Loucy (cell line): Measurements from ENCODE around the gene USP22.
"Not testable (repeated sequence)": the region's sequence is repeated elsewhere in the genome, so short reads cannot be mapped to it uniquely, and the experiment has no call there.

Source experiments
- H2AFZ ChIP-seq: fragments of 200-600 bp; sonication (generic); 2 replicates; pipeline ENCODE4 v1.6.0; 2016; ENCODE audit warnings: antibody characterized with exemption, mild to moderate bottlenecking, low read length, moderate library complexity
- H3F3A ChIP-seq: fragments of 200-600 bp; 2 replicates; pipeline ENCODE4 v1.6.0; 2016; ENCODE audit warnings: antibody characterized with exemption, low read depth, mild to moderate bottlenecking
- H3K27me3 ChIP-seq: fragments of 200-600 bp; sonication (generic); 2 replicates; pipeline ENCODE4 v1.6.1; 2014; ENCODE audit warnings: low read length, mild to moderate bottlenecking; ENCODE audit not compliant: insufficient read depth, poor library complexity, severe bottlenecking
- H3K36me3 ChIP-seq: fragments of 200-600 bp; sonication (generic); 2 replicates; pipeline ENCODE4 v1.6.1; 2016; ENCODE audit warnings: low read length; ENCODE audit not compliant: insufficient read depth
- H3K4me1 ChIP-seq: fragments of 200-600 bp; sonication (generic); 2 replicates; pipeline ENCODE4 v1.5.1; 2014; ENCODE audit warnings: low read length, mild to moderate bottlenecking; ENCODE audit not compliant: insufficient read depth, poor library complexity, severe bottlenecking
- H3K4me2 ChIP-seq: fragments of 200-600 bp; sonication (generic); 2 replicates; pipeline ENCODE4 v1.6.0; 2014; ENCODE audit warnings: antibody characterized with exemption, low read length, low read depth, mild to moderate bottlenecking; ENCODE audit not compliant: poor library complexity, severe bottlenecking
- H3K4me3 ChIP-seq: fragments of 200-600 bp; sonication (generic); 2 replicates; pipeline ENCODE4 v1.5.1; 2014; ENCODE audit warnings: low read length, mild to moderate bottlenecking, mixed read lengths; ENCODE audit not compliant: poor library complexity, severe bottlenecking
- H3K79me2 ChIP-seq: fragments of 200-600 bp; sonication (generic); 2 replicates; pipeline ENCODE4 v1.6.1; 2014; ENCODE audit warnings: low read length; ENCODE audit not compliant: insufficient read depth
- H3K9ac ChIP-seq: fragments of 200-600 bp; sonication (generic); 2 replicates; pipeline ENCODE4 v1.6.0; 2014; ENCODE audit warnings: mild to moderate bottlenecking, low read depth, low read length, moderate library complexity; ENCODE audit not compliant: poor library complexity, severe bottlenecking
- H3K9me2 ChIP-seq: fragments of 200-600 bp; sonication (generic); replicated peaks from 2 replicates; pipeline ENCODE4 v1.6.1; 2016; ENCODE audit warnings: low read depth, low read length, mixed read lengths
- H3K9me3 ChIP-seq: fragments of 200-600 bp; sonication (generic); 2 replicates; pipeline ENCODE4 v1.6.1; 2014; ENCODE audit warnings: mild to moderate bottlenecking, antibody characterized with exemption, low read length, low read depth; ENCODE audit not compliant: insufficient read depth
- H4K20me1 ChIP-seq: fragments of 200-600 bp; sonication (generic); 2 replicates; pipeline ENCODE4 v1.6.0; 2014; ENCODE audit warnings: antibody characterized with exemption, low read length, mild to moderate bottlenecking; ENCODE audit not compliant: insufficient read depth, poor library complexity, severe bottlenecking
- EZH2phosphoT487 ChIP-seq: fragments of 200-600 bp; IDR thresholded peaks from 2 replicates; pipeline ENCODE4 v1.6.1; 2018; ENCODE audit warnings: antibody characterized with exemption, mild to moderate bottlenecking, moderate library complexity, borderline replicate concordance
- TF ChIP-seq, protein P1 (sequence below): fragments of 200-600 bp; sonication (generic); conservative IDR thresholded peaks from 2 replicates; pipeline ENCODE4 v1.5.1; 2014; ENCODE audit warnings: mild to moderate bottlenecking, antibody characterized with exemption, low read length

Gene USP22

DNA sequence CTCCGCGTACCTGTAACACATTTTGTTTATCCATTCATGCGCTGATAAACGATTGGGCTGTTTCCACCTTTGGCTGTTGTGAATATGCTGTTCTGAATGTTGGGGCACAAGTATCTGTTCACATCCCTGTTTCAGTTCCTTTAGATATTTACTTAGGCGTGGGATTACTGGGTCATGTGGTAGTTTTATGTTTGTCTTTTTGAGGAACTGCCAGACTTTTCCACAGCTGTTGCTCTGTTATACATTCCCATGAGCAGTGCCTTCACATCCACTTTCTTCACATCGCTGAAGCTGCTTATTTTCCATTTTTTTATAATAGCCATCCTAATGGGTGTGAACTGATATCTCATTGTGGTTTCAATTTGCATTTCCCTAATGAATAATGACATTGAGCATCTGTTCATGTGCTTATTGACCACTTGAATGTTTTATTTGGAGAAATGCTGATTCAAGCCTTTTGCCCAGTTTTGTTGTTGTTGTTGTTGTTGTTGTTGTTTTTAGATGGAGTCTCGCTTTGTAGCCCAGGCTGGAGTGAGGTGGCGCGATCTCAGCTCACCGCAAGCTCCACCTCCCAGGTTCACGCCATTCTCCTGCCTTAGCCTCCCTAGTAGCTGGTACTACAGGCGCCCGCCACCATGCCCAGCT, 65.1 kb downstream of the USP22 start:
- not testable (repeated sequence) for H3K9me2 ChIP-seq, H3F3A ChIP-seq, H2AFZ ChIP-seq, H4K20me1 ChIP-seq, H3K9ac ChIP-seq, H3K4me2 ChIP-seq, H3K4me1 ChIP-seq, H3K9me3 ChIP-seq, H3K4me3 ChIP-seq, H3K27me3 ChIP-seq, H3K79me2 ChIP-seq, H3K36me3 ChIP-seq

DNA sequence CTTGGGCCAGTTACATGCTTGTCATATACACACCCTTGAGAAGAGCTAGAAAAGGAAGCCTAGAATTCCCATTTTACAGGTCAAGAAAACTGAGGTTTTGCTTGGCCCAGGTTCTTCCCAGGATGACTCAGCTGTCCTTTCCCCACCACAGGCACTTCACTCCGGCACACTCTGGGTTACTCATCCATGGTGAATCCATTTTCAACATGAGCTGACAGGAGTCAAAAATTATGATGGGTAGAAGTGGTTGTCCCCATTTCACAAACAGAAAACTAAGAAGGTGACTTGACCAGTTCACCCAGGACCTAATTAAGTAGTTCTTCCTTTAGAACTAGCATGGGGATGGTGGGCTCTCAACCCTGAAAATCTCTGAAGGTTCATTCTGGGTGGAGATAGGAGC, 67.2 kb downstream of the USP22 start:
- Histone ChIP-seq H2AFZ (no peak overlapping the region), H3K4me3 (no peak overlapping the region), H3K9me2 (no peaks in the 10 kb centered on the region), H3K36me3 (no peaks in the 10 kb centered on the region), H3F3A (no peaks in the 10 kb centered on the region), H3K27me3 (no peaks in the 10 kb centered on the region), H3K4me1 (no peaks in the 10 kb centered on the region), H4K20me1 (no peaks in the 10 kb centered on the region), H3K4me2 (no peak overlapping the region), H3K79me2 (no peaks in the 10 kb centered on the region), H3K9ac (no peak overlapping the region), H3K9me3 (no peaks in the 10 kb centered on the region)
- TF ChIP-seq, protein P1, sequence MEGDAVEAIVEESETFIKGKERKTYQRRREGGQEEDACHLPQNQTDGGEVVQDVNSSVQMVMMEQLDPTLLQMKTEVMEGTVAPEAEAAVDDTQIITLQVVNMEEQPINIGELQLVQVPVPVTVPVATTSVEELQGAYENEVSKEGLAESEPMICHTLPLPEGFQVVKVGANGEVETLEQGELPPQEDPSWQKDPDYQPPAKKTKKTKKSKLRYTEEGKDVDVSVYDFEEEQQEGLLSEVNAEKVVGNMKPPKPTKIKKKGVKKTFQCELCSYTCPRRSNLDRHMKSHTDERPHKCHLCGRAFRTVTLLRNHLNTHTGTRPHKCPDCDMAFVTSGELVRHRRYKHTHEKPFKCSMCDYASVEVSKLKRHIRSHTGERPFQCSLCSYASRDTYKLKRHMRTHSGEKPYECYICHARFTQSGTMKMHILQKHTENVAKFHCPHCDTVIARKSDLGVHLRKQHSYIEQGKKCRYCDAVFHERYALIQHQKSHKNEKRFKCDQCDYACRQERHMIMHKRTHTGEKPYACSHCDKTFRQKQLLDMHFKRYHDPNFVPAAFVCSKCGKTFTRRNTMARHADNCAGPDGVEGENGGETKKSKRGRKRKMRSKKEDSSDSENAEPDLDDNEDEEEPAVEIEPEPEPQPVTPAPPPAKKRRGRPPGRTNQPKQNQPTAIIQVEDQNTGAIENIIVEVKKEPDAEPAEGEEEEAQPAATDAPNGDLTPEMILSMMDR, result no peak

DNA sequence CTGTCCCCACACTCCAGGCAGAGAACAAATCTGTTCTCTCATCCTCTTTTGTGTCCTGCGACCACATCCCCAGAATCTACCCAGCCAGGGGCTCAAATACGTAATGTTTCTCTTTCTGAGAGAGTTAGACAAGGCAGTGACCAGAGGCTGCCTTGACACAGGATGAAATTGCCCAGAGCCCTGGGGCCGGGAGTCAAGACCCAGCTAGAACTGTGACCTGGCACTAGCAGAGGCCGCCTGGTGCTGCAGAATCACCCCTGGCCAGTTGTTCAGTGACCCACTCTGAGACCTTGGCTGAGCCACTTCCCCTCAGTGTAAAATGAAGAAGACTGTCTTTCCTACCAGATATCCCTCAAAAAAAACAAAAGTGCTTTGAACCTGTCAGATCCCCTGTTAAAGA, 72.5 kb downstream of the USP22 start:
- Histone ChIP-seq H3K4me1 (no peaks in the 10 kb centered on the region), H3K9me3 (no peaks in the 10 kb centered on the region), H3K79me2 (no peaks in the 10 kb centered on the region), H3K9me2 (no peaks in the 10 kb centered on the region), H3K27me3 (no peaks in the 10 kb centered on the region), H4K20me1 (no peaks in the 10 kb centered on the region), H3F3A (no peaks in the 10 kb centered on the region), H3K4me3 (no peak overlapping the region), H3K36me3 (no peaks in the 10 kb centered on the region), H3K9ac (no peak overlapping the region), H2AFZ (no peak overlapping the region), H3K4me2 (no peak overlapping the region)
- TF ChIP-seq, protein P1, result no peak
- no peak for TF ChIP-seq EZH2phosphoT487

DNA sequence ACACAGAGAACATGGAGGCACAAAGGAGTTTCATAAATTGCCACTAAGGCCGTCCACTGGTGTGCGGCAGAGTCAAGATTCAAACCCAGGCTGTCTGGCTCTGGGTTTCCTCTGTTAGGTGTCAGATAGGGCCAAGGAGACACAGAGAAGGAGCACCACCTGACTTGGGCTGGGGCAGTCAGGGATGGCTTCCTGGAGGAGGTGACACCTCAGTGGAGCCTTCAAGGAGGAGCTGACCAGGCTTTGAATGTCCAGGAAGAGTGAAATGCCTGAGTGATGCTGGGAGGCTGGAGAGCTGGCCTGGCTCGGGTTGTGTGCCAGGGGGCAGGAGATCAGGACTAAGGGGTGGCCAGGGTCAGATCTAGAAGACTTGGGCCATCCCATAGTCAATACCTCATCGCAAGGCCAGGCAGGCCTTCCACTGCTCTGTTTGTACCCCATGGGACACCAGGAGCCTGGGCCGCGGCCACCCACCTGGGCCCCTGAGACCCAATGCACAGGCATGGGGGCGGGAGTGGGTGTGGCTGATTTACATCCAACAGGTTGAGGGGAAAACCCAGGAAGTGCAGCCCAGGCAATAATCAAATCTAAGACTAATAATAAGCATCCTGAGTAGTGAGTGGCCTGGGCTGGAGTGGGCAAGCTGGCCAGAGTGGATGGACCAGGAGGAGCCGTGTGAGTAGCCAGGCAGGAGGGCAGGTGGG, 73.7 kb downstream of the USP22 start:
- Histone ChIP-seq H3K36me3 (no peaks in the 10 kb centered on the region), H3K4me3 (no peak overlapping the region), H3F3A (no peaks in the 10 kb centered on the region), H3K79me2 (no peaks in the 10 kb centered on the region), H3K4me1 (no peaks in the 10 kb centered on the region), H4K20me1 (no peaks in the 10 kb centered on the region), H3K4me2 (no peak overlapping the region), H3K9me3 (no peaks in the 10 kb centered on the region), H3K27me3 (no peaks in the 10 kb centered on the region), H3K9ac (no peak overlapping the region), H3K9me2 (no peaks in the 10 kb centered on the region), H2AFZ (no peak overlapping the region)
- TF ChIP-seq EZH2phosphoT487, result no peak
- TF ChIP-seq, protein P1, result no peak
